ENCODE measurements around the gene HOXD11. TPM values are rescaled to one million over a fixed set of nuclear protein-coding genes. Genes with fewer than 3 reads are reported as not detected.
A peak's percentile ranks its signal among the peaks of the same experiment; 100 is the strongest.

HOXD11 gene
- total and polyA plus RNA-seq, 9 of the 15 experiments (the other 6 are each of a cell fraction or from before 2014, with no cell fraction given), result not detected

DNA sequence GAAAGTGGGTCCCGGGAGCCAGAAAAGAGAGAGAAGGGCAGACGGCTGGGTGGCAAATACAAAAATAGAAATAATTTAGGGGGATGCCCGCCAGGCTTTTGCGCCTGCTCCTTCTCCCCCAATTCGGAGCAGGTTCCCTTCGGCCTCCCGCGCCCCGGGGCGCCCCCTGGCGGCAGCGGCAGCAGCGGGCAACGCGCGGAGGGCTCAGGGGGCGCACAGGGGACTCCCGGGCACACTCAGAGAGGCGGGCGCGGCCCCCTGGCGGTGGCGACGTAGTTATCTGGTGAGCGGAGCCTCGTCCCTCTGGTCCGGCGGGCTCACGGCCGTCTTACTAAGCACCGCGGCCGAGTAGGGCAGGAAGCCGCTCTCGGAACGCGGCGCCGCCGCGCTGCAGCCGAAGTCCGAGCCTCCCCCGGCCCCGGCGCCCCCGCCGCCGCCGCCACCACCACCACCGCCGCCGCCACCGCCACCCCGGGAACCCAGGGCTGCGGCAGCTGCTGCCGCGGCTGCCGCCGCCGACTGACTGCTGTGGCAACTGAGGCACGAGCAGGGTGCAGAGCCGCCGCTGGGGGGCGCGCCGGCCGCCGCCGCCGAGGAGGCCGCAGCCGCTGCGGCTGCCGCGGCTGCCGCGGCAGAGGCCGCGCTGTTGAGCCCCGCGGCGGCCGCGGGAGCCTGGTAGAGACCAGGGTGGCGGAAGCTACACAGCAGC lies 27.1 kb upstream of the HOXD11 start (continued):
- TF ChIP-seq, protein P1, sequence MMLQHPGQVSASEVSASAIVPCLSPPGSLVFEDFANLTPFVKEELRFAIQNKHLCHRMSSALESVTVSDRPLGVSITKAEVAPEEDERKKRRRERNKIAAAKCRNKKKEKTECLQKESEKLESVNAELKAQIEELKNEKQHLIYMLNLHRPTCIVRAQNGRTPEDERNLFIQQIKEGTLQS (IDR thresholded peaks at IDR 0.05), result no peak
- TF ChIP-seq, protein P1 (CRISPR knock-in tag; conservative IDR thresholded peaks at IDR 0.05), result peak; percentile 73; the same call in 1 of the 2 replicates
- TF ChIP-seq ZNF551 (CRISPR knock-in tag; IDR thresholded peaks at IDR 0.05), result no peak
- TF ChIP-seq UBTF (IDR thresholded peaks at IDR 0.05; ENCODE audit: borderline replicate concordance in 1 of 2, low read depth in 2 of 2, low read length in 2 of 2), result peak; percentile 61 to 84; a peak in 3 of 4 replicates
- TF ChIP-seq CGGBP1 (CRISPR knock-in tag; IDR thresholded peaks at IDR 0.05), result peak; percentile 31; the same call in 1 of the 2 replicates
- TF ChIP-seq L3MBTL2 (IDR thresholded peaks at IDR 0.05), result no peak; the same call in 1 of the 2 replicates
- peak; percentile 34; the same call in 1 of the 2 replicates for TF ChIP-seq KLF16 (IDR thresholded peaks at IDR 0.05)

Data from K562 (cell line).